ENCODE measurements around the gene TNNI3K. TPM values are rescaled to one million over a fixed set of nuclear protein-coding genes. Genes with fewer than 3 reads are reported as not detected.
A peak's percentile ranks its signal among the peaks of the same experiment; 100 is the strongest.

Gene TNNI3K
- polyA plus RNA-seq, 1 of the 3 experiments (the other 2 are of a cell fraction), result 0.31 TPM

- TF ChIP-seq USF2 (IDR thresholded peaks at IDR 0.05; ENCODE audit: borderline replicate concordance, low read depth, low read length), result no peak
- no peak for TF ChIP-seq NRF1 (IDR thresholded peaks at IDR 0.05; ENCODE audit: low read depth, low read length)
- TF ChIP-seq JUND (IDR thresholded peaks at IDR 0.05), result no peak
- TF ChIP-seq REST (IDR thresholded peaks at IDR 0.05; ENCODE audit: low read depth, low read length), result no peak
- TF ChIP-seq POLR2AphosphoS5 (IDR thresholded peaks at IDR 0.05; ENCODE audit: low read depth, low read length), result no peak
- TF ChIP-seq, protein P1, sequence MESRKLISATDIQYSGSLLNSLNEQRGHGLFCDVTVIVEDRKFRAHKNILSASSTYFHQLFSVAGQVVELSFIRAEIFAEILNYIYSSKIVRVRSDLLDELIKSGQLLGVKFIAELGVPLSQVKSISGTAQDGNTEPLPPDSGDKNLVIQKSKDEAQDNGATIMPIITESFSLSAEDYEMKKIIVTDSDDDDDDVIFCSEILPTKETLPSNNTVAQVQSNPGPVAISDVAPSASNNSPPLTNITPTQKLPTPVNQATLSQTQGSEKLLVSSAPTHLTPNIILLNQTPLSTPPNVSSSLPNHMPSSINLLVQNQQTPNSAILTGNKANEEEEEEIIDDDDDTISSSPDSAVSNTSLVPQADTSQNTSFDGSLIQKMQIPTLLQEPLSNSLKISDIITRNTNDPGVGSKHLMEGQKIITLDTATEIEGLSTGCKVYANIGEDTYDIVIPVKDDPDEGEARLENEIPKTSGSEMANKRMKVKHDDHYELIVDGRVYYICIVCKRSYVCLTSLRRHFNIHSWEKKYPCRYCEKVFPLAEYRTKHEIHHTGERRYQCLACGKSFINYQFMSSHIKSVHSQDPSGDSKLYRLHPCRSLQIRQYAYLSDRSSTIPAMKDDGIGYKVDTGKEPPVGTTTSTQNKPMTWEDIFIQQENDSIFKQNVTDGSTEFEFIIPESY (IDR thresholded peaks at IDR 0.05; ENCODE audit: borderline replicate concordance, low read depth), result no peak
- TF ChIP-seq ELF1 (IDR thresholded peaks at IDR 0.05), result no peak
- peak; percentile 45; the same call in 1 of the 2 replicates for TF ChIP-seq FOXJ3 (CRISPR knock-in tag; IDR thresholded peaks at IDR 0.05)
- TF ChIP-seq RCOR1 (IDR thresholded peaks at IDR 0.05; ENCODE audit: low read length), result no peak; the same call in 1 of the 2 replicates
- no peak for TF ChIP-seq TEAD4 (IDR thresholded peaks at IDR 0.05; ENCODE audit: borderline replicate concordance, insufficient read depth)
- no peak for TF ChIP-seq NFIC (IDR thresholded peaks at IDR 0.05; ENCODE audit: borderline replicate concordance)
- TF ChIP-seq, protein P2, sequence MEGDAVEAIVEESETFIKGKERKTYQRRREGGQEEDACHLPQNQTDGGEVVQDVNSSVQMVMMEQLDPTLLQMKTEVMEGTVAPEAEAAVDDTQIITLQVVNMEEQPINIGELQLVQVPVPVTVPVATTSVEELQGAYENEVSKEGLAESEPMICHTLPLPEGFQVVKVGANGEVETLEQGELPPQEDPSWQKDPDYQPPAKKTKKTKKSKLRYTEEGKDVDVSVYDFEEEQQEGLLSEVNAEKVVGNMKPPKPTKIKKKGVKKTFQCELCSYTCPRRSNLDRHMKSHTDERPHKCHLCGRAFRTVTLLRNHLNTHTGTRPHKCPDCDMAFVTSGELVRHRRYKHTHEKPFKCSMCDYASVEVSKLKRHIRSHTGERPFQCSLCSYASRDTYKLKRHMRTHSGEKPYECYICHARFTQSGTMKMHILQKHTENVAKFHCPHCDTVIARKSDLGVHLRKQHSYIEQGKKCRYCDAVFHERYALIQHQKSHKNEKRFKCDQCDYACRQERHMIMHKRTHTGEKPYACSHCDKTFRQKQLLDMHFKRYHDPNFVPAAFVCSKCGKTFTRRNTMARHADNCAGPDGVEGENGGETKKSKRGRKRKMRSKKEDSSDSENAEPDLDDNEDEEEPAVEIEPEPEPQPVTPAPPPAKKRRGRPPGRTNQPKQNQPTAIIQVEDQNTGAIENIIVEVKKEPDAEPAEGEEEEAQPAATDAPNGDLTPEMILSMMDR (IDR thresholded peaks at IDR 0.05), result no peak
- no peak for TF ChIP-seq RFX5 (IDR thresholded peaks at IDR 0.05; ENCODE audit: low read length)
- no peak for TF ChIP-seq TAF1 (IDR thresholded peaks at IDR 0.05; ENCODE audit: borderline replicate concordance, low read depth, low read length)
- TF ChIP-seq, protein P3, sequence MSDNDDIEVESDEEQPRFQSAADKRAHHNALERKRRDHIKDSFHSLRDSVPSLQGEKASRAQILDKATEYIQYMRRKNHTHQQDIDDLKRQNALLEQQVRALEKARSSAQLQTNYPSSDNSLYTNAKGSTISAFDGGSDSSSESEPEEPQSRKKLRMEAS (IDR thresholded peaks at IDR 0.05; ENCODE audit: low read depth), result no peak
- TF ChIP-seq EP300 (IDR thresholded peaks at IDR 0.05; ENCODE audit: borderline replicate concordance in 1 of 2, low read depth in 1 of 2, low read length in 1 of 2), result peak in 1 of 2 experiments; percentile 57; a peak in 1 of 4 replicates
These were observed 270.9 kb downstream of the TNNI3K start (continued) for GRCh38 chr1:74505928-74506710.

Data from SK-N-SH (cell line).